ENCODE results near the gene RBM34.

RBM34 gene

DNA sequence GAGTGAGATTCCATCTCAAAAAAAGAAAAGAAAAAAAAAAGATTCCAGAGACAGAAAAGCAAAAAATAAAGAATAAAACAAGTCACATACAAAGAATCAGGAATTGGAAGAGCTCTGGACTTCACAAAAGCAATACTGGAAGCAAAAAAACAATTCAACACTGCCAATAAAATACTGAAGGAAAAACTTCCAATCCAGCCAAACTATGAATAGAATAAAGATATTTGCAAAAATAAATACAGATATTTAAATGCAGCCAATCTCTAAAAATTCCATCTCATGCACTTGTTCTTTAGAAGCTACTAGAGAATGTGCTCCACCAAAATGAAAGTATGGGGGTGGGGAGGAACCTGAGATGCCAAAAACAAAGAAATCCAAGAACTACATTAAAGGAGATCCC lies 29.4 kb upstream of the RBM34 start:
- DNase-seq (ENCODE audit: low spot score) = no peak
- in situ Hi-C loops (cut with MboI; ENCODE audit: low pct_unique_long_range_greater_than_20kb, low sequenced_read_pairs, unreplicated experiment) = no loop called here
- no peak for TF ChIP-seq CTCF (IDR thresholded peaks at IDR 0.05; ENCODE audit: extremely low read depth, insufficient read depth, missing control alignments)

GRCh38 chr1:235187316-235187715 lies 26.3 kb upstream of the RBM34 start:
- in situ Hi-C loops (cut with MboI; ENCODE audit: low pct_unique_long_range_greater_than_20kb, low sequenced_read_pairs, unreplicated experiment) = no loop called here
- no peak for DNase-seq (ENCODE audit: low spot score)
- no peak for TF ChIP-seq CTCF (IDR thresholded peaks at IDR 0.05; ENCODE audit: extremely low read depth, insufficient read depth, missing control alignments)

- no peak for TF ChIP-seq CTCF (IDR thresholded peaks at IDR 0.05; ENCODE audit: extremely low read depth, insufficient read depth, missing control alignments)
These were observed 20.7 kb upstream of the RBM34 start for GRCh38 chr1:235181561-235182245.

DNA sequence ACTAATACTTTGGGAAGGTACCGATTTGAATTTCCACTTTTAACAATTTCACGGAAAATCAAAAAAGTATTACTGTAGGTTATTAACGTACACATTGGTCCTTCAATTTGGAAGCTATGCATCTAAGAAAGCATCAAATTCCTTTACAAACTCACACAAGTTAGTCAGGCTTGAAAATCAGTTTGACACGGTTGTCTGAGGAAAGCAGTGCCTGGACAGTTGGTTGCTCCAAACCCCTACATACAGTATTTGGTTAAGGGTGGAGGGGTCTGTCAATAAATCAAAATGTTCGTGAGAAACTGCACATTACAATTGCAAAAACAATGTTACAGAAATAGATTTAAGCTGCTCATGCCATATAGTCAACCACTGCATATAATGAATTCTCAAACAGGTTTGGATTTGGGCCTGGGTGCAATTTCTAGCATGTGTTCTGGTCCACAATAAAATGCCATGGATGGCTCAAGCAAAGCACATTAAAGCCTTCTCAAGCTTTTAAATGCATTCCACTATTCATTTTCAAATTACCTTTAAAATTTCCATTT lies 19.9 kb upstream of the RBM34 start:
- no peak for TF ChIP-seq CTCF (IDR thresholded peaks at IDR 0.05; ENCODE audit: extremely low read depth, insufficient read depth, missing control alignments)
- in situ Hi-C loops (cut with MboI; ENCODE audit: low pct_unique_long_range_greater_than_20kb, low sequenced_read_pairs, unreplicated experiment) = no loop called here
- DNase-seq (ENCODE audit: low spot score) = no peak

More at GRCh38 chr1:235181561-235182245, 20.7 kb upstream of the RBM34 start:
- in situ Hi-C loops (cut with MboI; ENCODE audit: low pct_unique_long_range_greater_than_20kb, low sequenced_read_pairs, unreplicated experiment) = no loop called here
- DNase-seq (ENCODE audit: low spot score) = no peak

DNA sequence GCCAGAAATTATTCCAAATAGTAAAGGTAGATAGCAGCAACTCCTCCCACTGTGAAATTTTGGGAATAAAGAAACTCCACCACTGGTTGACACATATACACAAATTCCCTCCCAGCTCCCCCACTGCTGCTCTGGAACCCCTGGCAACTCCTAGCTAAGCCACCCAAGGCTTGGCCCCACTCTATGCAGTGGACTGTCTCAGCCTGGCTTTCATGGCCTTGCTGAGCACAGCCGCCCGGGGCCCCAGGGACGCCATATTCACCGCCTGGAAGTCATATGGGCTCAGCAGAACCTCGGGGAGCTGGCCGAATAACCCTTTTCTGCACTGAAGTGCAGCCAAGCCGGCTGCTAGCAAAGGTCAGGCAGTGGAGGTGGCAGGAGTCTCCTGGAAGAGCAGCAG lies 15.4 kb upstream of the RBM34 start:
- no peak for DNase-seq (ENCODE audit: low spot score)
- in situ Hi-C loops (cut with MboI; ENCODE audit: low pct_unique_long_range_greater_than_20kb, low sequenced_read_pairs, unreplicated experiment) = no loop called here
- no peak for TF ChIP-seq CTCF (IDR thresholded peaks at IDR 0.05; ENCODE audit: extremely low read depth, insufficient read depth, missing control alignments)

DNA sequence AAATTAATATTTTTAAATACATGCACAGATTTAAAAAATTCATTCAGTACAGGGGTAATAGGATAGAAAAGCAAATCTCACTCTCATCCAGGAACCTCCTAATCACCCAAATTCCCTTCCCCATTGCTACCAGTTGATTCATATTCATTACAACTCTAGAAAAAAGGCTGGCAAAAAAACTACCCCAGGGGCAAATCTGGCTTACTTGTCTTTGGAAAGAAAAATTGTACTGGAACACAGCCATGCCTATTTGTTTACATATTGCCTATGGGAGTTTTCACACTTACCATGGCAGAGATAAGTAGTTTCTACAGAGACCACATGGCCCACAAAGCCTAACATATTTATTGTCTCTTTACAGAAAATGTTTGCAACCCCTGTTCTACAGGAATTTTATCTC lies 8.9 kb upstream of the RBM34 start:
- DNase-seq (ENCODE audit: low spot score) = no peak
- no peak for TF ChIP-seq CTCF (IDR thresholded peaks at IDR 0.05; ENCODE audit: extremely low read depth, insufficient read depth, missing control alignments)
- in situ Hi-C loops (cut with MboI; ENCODE audit: low pct_unique_long_range_greater_than_20kb, low sequenced_read_pairs, unreplicated experiment) = no loop called here

Measured in GM13977 (cell line).